Stimulated activated CD4-positive, alpha-beta T cell treated with anti-CD3 and anti-CD28 coated beads, Interleukin-4, amount 100 ng/mL, for 4 hours (primary cell): Measurements from ENCODE around the gene MC4R.
"Not testable (repeated sequence)": the region's sequence is repeated elsewhere in the genome, so short reads cannot be mapped to it uniquely, and the experiment has no call there.

Experiments
- DNase-seq, 2 experiments: peaks; one replicate each; pipeline ENCODE4 v3.0.0-alpha.2; 2020

The MC4R gene

GRCh38 chr18:60372596-60372995, at the start of gene MC4R:
TSS of gene MC4R (minus strand) at chr18:60372775. CDS start at chr18:60372349, 426 bp downstream.
- DNase-seq = no peak

- DNase-seq = not testable (repeated sequence)
These were observed 49.7 kb upstream of the MC4R start for GRCh38 chr18:60422306-60422705.

- no peak for DNase-seq
These were observed 49.0 kb upstream of the MC4R start for GRCh38 chr18:60421356-60422118.

GRCh38 chr18:60417946-60418345, 45.4 kb upstream of the MC4R start:
- no peak for DNase-seq

- no peak for DNase-seq
These were observed 41.5 kb upstream of the MC4R start for GRCh38 chr18:60413944-60414547.

- DNase-seq = no peak
These were observed 39.1 kb upstream of the MC4R start for GRCh38 chr18:60411715-60412114.

GRCh38 chr18:60406721-60407120, 34.1 kb upstream of the MC4R start:
- DNase-seq = no peak

GRCh38 chr18:60404486-60405085, 32.0 kb upstream of the MC4R start:
- no peak for DNase-seq

GRCh38 chr18:60401346-60401745, 28.8 kb upstream of the MC4R start:
- DNase-seq = no peak

GRCh38 chr18:60391571-60392226, 19.1 kb upstream of the MC4R start:
- no peak for DNase-seq

- no peak for DNase-seq
These were observed 16.7 kb upstream of the MC4R start for GRCh38 chr18:60389314-60389713.

GRCh38 chr18:60385693-60386092, 13.1 kb upstream of the MC4R start:
- no peak for DNase-seq

GRCh38 chr18:60383893-60384292, 11.3 kb upstream of the MC4R start:
- DNase-seq = no peak

GRCh38 chr18:60377778-60378469, 5.3 kb upstream of the MC4R start:
- no peak for DNase-seq

- no peak for DNase-seq
These were observed 443 bp downstream of the MC4R start for GRCh38 chr18:60372132-60372531.

GRCh38 chr18:60358516-60358915, 14.1 kb downstream of the MC4R start:
- DNase-seq = no peak

GRCh38 chr18:60350941-60351340, 21.6 kb downstream of the MC4R start:
- DNase-seq = no peak

GRCh38 chr18:60350150-60350549, 22.4 kb downstream of the MC4R start:
- no peak for DNase-seq

GRCh38 chr18:60347526-60348045, 25.0 kb downstream of the MC4R start:
- DNase-seq = no peak

- DNase-seq = no peak
These were observed 33.6 kb downstream of the MC4R start for GRCh38 chr18:60339018-60339417.

GRCh38 chr18:60331890-60332289, 40.7 kb downstream of the MC4R start:
- no peak for DNase-seq

- DNase-seq = no peak
These were observed 43.4 kb downstream of the MC4R start for GRCh38 chr18:60329131-60329530.

- no peak for DNase-seq
These were observed 44.7 kb downstream of the MC4R start for GRCh38 chr18:60327880-60328279.
